ENCODE data around the gene FRMPD4.

GRCh38 chrX:12319003-12319519 lies 180.8 kb downstream of the FRMPD4 start:
- TF ChIP-seq CTCF (IDR thresholded peaks at IDR 0.05; ENCODE audit: low read length) (no peak), EZH2 (IDR thresholded peaks at IDR 0.05; ENCODE audit: borderline replicate concordance, low read length) (no peak)
